Breast epithelium (tissue), 4 donors: ENCODE measurements around the gene PSMB9. TPM values are rescaled to one million over a fixed set of nuclear protein-coding genes. Genes with fewer than 3 reads are reported as not detected.
A peak's percentile ranks its signal among the peaks of the same experiment; 100 is the strongest.
"Not testable (repeated sequence)": the region's sequence is repeated elsewhere in the genome, so short reads cannot be mapped to it uniquely, and the experiment has no call there.

Source experiments
- DNase-seq, 2 donors: peaks; one replicate each; pipeline ENCODE4 v3.0.0-alpha.2; 2019; ENCODE audit warnings: low spot score in 2 of 2
- H3K27ac ChIP-seq, 2 donors: fragments of 200-600 bp; sonication (generic) in 1 of 2; one replicate each; pipeline ENCODE4 v1.5.1; 2016 to 2019; ENCODE audit warnings: mild to moderate bottlenecking in 1 of 2
- H3K27me3 ChIP-seq, 2 donors: fragments of 200-600 bp; sonication (generic) in 1 of 2; one replicate each; pipeline versions ENCODE4 v1.5.1 to v1.6.0; 2017 to 2019; ENCODE audit warnings: control low read depth in 1 of 2, mild to moderate bottlenecking in 1 of 2
- H3K36me3 ChIP-seq: fragments of 200-600 bp; one replicate; pipeline ENCODE4 v1.5.1; 2019
- H3K4me1 ChIP-seq, 2 donors: fragments of 200-600 bp; sonication (generic); one replicate each; pipeline ENCODE4 v1.5.1; 2016 to 2019; ENCODE audit warnings: control low read depth in 1 of 2
- H3K4me3 ChIP-seq, 3 donors: fragments of 200-600 bp; sonication (generic); 1 replicate in 2 of 3; 2 replicates in 1 of 3; pipeline ENCODE4 v1.5.1; 2016 to 2019; ENCODE audit warnings: mild to moderate bottlenecking in 3 of 3, moderate library complexity in 2 of 3
- H3K9me3 ChIP-seq, 2 donors: fragments of 200-600 bp; sonication (generic) in 1 of 2; one replicate each; pipeline ENCODE4 v1.5.1; 2016 to 2019; ENCODE audit warnings: control low read depth in 1 of 2
- CTCF ChIP-seq, 3 donors: fragments of 450-650 bp; IDR thresholded peaks; one replicate each; pipeline ENCODE4 v1.5.1; 2016 to 2017; ENCODE audit warnings: antibody characterized with exemption in 3 of 3, mild to moderate bottlenecking in 3 of 3, moderate library complexity in 3 of 3
- POLR2A ChIP-seq: fragments of 450-650 bp; IDR thresholded peaks from one replicate; pipeline ENCODE4 v1.6.1; 2016; ENCODE audit warnings: antibody characterized with exemption, mild to moderate bottlenecking, moderate library complexity
- POLR2AphosphoS5 ChIP-seq, 3 donors: sonication (generic); formaldehyde crosslinking; IDR thresholded peaks; one replicate each; pipeline ENCODE4 v1.6.1; 2017; ENCODE audit warnings: antibody characterized with exemption in 3 of 3
- intact Hi-C: fragments of 100-400 bp; cut with DNase I; formaldehyde crosslinking; loops from one replicate; pipeline ENCODE4 v1.15.1; 2023; ENCODE audit warnings: low total_unique reads
- total RNA-seq, 3 donors: library from RNA; depleted of rRNA; stranded (reverse); fragments of >200 nt; gene quantifications; one replicate each; pipeline ENCODE4 v1.1.0, GENCODE V29; 2016

The PSMB9 gene
- total RNA-seq, result 10 to 100 TPM; 16.8 to 25.9 (median 19.2) TPM

DNA sequence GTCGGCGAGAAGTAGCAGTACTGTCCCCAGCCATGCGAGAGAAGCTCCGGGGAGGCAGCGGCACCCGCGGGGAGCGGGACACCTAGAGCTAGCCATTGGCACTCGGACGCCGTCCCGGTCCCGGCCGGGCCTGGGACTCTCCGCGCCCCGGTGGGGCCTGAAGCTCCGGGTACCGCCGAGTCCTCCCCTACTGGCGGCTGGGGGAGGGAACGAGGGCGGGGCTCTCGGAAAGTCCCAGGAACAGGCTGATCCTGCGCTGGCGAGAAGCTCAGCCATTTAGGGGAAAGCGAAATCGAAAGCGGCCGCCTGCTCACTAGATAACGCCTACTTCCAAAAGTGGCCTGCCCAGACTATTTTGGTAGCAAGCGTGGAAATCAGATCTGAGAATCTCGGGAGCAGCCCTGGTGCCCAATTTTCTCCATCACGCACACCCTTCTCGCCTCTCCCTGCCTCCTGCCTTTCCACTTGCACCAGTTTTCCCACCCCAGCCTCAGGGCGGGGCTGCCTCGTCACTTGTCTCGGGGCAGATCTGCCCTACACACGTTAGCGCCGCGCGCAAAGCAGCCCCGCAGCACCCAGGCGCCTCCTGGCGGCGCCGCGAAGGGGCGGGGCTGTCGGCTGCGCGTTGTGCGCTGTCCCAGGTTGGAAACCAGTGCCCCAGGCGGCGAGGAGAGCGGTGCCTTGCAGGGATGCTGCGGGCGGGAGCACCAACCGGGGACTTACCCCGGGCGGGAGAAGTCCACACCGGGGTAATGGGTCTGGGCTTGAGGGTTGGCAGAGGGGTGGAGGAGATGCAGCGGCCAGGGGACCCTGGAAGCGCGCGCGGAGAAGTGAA lies at the start of gene PSMB9, which contains the start of gene TAP1:
Gene PSMB9 (plus strand): TSS at position 652 of the 835 bp plus-strand sequence. CDS start 38 bp downstream, at position 690.
Gene TAP1 (minus strand): TSS at position 164 of the 835 bp plus-strand sequence. CDS start 68 bp downstream, at position 96.
- Histone ChIP-seq H3K36me3 (no peaks in the 10 kb centered on the region), H3K4me3 (peak within 1 kb of the TSS; percentile 76 to 99 (median 91)), H3K4me1 (no peaks in the 10 kb centered on the region), H3K9me3 (no peaks in the 10 kb centered on the region), H3K27me3 (no peaks in the 10 kb centered on the region), H3K27ac (peak within 1 kb of the TSS; percentile 96 to 100)
- DNase-seq, result peak; percentile 85 to 92
- TF ChIP-seq POLR2A (peak; percentile 93), CTCF (IDR thresholded peaks at IDR 0.05) (peak; percentile 59 to 77 (median 67)), POLR2AphosphoS5 (IDR thresholded peaks at IDR 0.05) (peak; percentile 68 to 82 (median 80))
- intact Hi-C loops, result loop anchor here (1.0 kb wide), 1 partner anchor 15 kb away; the partner anchor contains the start of gene TAP2

- DNase-seq, H3K36me3 ChIP-seq, H3K9me3 ChIP-seq, H3K4me1 ChIP-seq, H3K27me3 ChIP-seq, H3K27ac ChIP-seq, intact Hi-C loops, H3K4me3 ChIP-seq: not testable (repeated sequence)
These were observed 48.6 kb upstream of the PSMB9 start for GRCh38 chr6:32805404-32805803.

DNA sequence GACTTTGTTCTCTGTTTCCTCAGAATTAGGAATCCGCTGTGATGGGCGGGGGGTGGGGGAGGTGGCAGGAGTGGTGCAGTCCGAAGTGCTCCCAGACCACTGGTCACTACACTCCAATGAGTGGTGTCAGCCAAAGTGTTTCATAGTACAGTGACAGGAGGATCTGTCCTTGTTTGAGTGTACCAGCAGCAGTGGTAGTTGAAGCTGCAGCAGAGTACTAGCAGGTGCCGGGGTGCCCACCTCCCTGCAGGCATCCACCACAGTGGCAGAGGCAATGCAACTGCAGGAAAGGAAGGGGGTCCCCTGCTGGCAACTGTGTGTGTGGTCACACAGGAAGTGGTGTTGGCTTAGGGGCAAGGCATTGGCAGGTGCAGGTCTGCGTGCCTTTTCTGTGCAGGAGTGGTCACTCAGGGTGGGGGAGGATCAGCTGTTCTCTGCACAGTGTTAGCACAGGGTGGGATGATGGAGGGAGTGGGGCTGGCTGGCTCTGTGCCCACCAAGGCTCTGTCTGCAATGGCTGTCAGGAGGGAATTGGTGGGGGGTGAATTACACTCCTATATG lies 46.9 kb upstream of the PSMB9 start:
- intact Hi-C loops, result no loop called here
- no peak overlapping the region for H3K4me3 ChIP-seq

DNA sequence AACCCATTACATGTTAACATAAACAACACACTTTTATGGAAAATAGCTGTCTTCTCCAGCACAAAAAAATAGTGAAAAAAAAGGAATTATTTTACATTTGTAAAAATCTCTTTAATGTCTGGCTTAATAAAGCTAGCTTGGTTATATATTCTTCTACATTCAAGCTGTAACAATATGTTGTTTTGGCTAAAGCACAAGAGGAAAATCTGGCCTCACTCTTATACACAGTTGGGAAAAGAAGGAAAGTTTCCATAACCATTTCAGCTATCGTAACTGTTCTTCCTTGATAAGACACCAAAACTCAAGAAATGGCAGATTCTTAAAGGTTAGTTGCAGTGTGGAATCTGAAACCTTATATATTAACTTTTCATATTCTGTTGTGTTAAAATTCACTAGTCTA lies 44.8 kb upstream of the PSMB9 start:
- no peak for DNase-seq
- no peaks in the 10 kb centered on the region for H3K27me3 ChIP-seq
- no peaks in the 10 kb centered on the region for H3K4me1 ChIP-seq
- TF ChIP-seq POLR2A (no peak), POLR2AphosphoS5 (IDR thresholded peaks at IDR 0.05) (no peak), CTCF (IDR thresholded peaks at IDR 0.05) (no peak)
- no peaks in the 10 kb centered on the region for H3K36me3 ChIP-seq
- H3K9me3 ChIP-seq, result no peaks in the 10 kb centered on the region
- intact Hi-C loops, result no loop called here
- H3K4me3 ChIP-seq, result no peak overlapping the region
- no peak overlapping the region for H3K27ac ChIP-seq

More for the DNA sequence above, 46.9 kb upstream of the PSMB9 start:
- DNase-seq, result no peak
- TF ChIP-seq CTCF (IDR thresholded peaks at IDR 0.05) (no peak), POLR2AphosphoS5 (IDR thresholded peaks at IDR 0.05) (no peak), POLR2A (no peak)
- Histone ChIP-seq H3K4me1 (no peaks in the 10 kb centered on the region), H3K27me3 (no peaks in the 10 kb centered on the region), H3K9me3 (no peaks in the 10 kb centered on the region), H3K27ac (no peak overlapping the region), H3K36me3 (no peaks in the 10 kb centered on the region)

DNA sequence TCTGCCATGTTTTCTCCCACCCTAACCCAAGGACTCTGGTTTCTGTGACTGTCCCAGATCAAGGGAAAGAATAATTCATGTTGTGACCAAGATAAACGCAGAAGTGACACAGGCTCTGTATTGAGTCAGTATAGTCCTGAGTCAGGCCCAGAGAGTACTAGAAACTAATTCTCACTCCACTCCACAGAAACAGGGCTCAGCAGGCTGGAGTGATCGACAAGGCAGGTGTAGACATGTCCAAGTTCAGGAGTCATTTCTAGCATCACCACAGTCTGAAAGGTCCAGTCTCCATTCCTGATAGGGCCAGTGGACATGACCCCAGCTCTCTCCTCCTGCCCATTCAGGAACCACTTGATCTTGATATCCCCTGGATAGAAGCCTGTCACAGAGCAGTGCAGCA lies 39.8 kb upstream of the PSMB9 start:
- Histone ChIP-seq H3K27me3 (no peaks in the 10 kb centered on the region), H3K27ac (no peak overlapping the region), H3K4me1 (peaks cover 0 to 2% of the 10 kb centered on the region in 2 donors), H3K4me3 (no peak overlapping the region), H3K36me3 (no peaks in the 10 kb centered on the region), H3K9me3 (no peaks in the 10 kb centered on the region)
- no peak for DNase-seq
- intact Hi-C loops, result no loop called here
- TF ChIP-seq POLR2AphosphoS5 (IDR thresholded peaks at IDR 0.05), result no peak
- no peak for TF ChIP-seq POLR2A
- no peak for TF ChIP-seq CTCF (IDR thresholded peaks at IDR 0.05)
